Left ventricle myocardium inferior (tissue), 1 donor: ENCODE data around the gene FOXD1. TPM values are rescaled to one million over a fixed set of nuclear protein-coding genes. Genes with fewer than 3 reads are reported as not detected.

Experiments
- DNase-seq: peaks from one replicate; pipeline ENCODE4 v3.0.0-alpha.2; 2020
- H3K27ac ChIP-seq: fragments of 200-600 bp; replicated peaks from 2 replicates; pipeline ENCODE4 v1.8.0; 2021
- H3K27me3 ChIP-seq: fragments of 200-600 bp; 2 replicates; pipeline ENCODE4 v1.8.0; 2021; ENCODE audit warnings: low read depth
- H3K36me3 ChIP-seq: fragments of 200-600 bp; 2 replicates; pipeline ENCODE4 v1.8.0; 2021
- H3K4me1 ChIP-seq: fragments of 200-600 bp; 2 replicates; pipeline ENCODE4 v1.8.0; 2021
- H3K4me3 ChIP-seq: fragments of 200-600 bp; 2 replicates; pipeline ENCODE4 v1.8.0; 2021; ENCODE audit warnings: mild to moderate bottlenecking, moderate library complexity
- H3K9me3 ChIP-seq: fragments of 200-600 bp; replicated peaks from 2 replicates; pipeline ENCODE4 v1.8.0; 2021
- CTCF ChIP-seq: fragments of 200-600 bp; IDR thresholded peaks from 2 replicates; pipeline ENCODE4 v1.8.0; 2021; ENCODE audit warnings: antibody characterized with exemption, mild to moderate bottlenecking, borderline replicate concordance
- intact Hi-C: fragments of 100-400 bp; cut with micrococcal nuclease; formaldehyde crosslinking; loops from one replicate; pipeline ENCODE4 v1.11.0; 2022
- total RNA-seq: library from RNA; stranded (reverse); fragmentation: NEBNext Ultra II Directional; extraction: Animal tissue kit (Norgen Biotek cat#: 25700); gene quantifications from one replicate; pipeline ENCODE4 v1.2.1, GENCODE V29; 2021
- donor health status: DM: no; HTN: yes; CAD: no; lungs with severe emphysema.

FOXD1 gene
- total RNA-seq, 1 donor from 2014 or later, result 0.19 TPM

DNA sequence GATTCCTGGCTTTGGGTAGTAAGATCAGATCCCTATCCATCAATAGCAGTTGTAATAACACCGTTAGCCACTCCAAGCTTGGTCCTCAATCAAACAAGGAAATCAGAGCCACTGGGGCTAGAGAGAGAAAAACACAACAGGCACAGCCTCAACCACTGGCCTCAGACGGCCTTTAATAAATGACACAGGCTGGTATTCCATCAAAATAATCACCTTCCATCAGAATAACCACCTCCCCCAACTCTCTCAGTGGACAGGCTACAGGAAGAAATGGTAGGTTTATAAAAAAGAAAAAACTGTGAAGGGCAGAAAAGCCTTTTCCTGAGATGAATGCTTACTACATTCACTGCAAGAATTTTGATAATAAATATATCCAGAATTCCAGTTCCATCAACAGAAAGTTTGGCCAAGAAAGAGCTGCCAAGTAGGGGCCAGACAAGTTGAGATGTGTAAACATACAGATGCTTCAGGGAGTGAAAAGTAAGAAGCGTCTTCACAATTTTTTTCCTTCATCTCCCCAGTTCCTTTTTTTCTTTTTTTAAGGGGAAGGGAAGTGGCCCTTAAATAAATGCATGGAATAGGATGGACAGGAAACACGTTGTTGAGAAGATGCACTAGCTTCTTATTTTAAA lies 5.5 kb downstream of the FOXD1 start:
- Histone ChIP-seq H3K27me3 (peaks cover 94% of the 10 kb centered on the region), H3K27ac (no peak overlapping the region), H3K9me3 (no peaks in the 10 kb centered on the region), H3K4me3 (no peak overlapping the region), H3K36me3 (no peaks in the 10 kb centered on the region), H3K4me1 (peaks cover 5% of the 10 kb centered on the region)
- no peak for DNase-seq
- no peak for TF ChIP-seq CTCF
- intact Hi-C loops, result no loop called here

GRCh38 chr5:73442231-73442811 lies 6.3 kb downstream of the FOXD1 start:
- H3K27me3 ChIP-seq, result peaks cover 95% of the 10 kb centered on the region
- intact Hi-C loops, result no loop called here
- TF ChIP-seq CTCF, result no peak

DNA sequence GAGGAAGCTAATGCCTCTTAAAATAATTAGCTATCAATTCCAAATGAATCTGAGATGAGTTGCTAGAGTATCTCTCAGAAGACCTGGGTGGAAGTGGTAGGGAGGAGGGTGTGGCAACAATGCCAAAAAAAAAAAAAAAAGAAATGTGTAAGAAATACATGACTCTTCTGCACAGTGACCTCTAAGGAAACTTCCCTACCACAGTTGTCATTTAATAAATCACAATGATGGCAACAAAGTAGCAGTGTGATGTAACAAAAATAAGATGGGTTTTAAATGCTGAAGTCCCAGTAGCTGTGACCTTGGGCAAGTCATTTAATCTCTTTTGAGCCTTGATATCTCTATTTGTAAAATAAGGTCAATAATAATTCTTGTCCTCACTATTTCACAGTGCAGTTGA lies 7.2 kb downstream of the FOXD1 start:
- no peak overlapping the region for H3K4me3 ChIP-seq
- no peak for DNase-seq
- intact Hi-C loops, result no loop called here
- peaks cover 99% of the 10 kb centered on the region for H3K27me3 ChIP-seq
- no peaks in the 10 kb centered on the region for H3K36me3 ChIP-seq
- peaks cover 14% of the 10 kb centered on the region for H3K4me1 ChIP-seq
- no peak for TF ChIP-seq CTCF
- H3K9me3 ChIP-seq, result no peaks in the 10 kb centered on the region
- no peak overlapping the region for H3K27ac ChIP-seq

More at GRCh38 chr5:73442231-73442811, 6.3 kb downstream of the FOXD1 start:
- Histone ChIP-seq H3K27ac (no peak overlapping the region), H3K4me1 (peaks cover 10% of the 10 kb centered on the region), H3K36me3 (no peaks in the 10 kb centered on the region), H3K4me3 (no peak overlapping the region), H3K9me3 (no peaks in the 10 kb centered on the region)
- DNase-seq, result no peak

- Histone ChIP-seq H3K36me3 (no peaks in the 10 kb centered on the region), H3K27ac (no peak overlapping the region), H3K4me3 (no peak overlapping the region), H3K4me1 (peaks cover 15% of the 10 kb centered on the region), H3K9me3 (no peaks in the 10 kb centered on the region), H3K27me3 (peaks cover 99% of the 10 kb centered on the region)
- TF ChIP-seq CTCF, result no peak
- DNase-seq, result no peak
- intact Hi-C loops, result no loop called here
Measured at GRCh38 chr5:73440262-73440661, 8.3 kb downstream of the FOXD1 start.

DNA sequence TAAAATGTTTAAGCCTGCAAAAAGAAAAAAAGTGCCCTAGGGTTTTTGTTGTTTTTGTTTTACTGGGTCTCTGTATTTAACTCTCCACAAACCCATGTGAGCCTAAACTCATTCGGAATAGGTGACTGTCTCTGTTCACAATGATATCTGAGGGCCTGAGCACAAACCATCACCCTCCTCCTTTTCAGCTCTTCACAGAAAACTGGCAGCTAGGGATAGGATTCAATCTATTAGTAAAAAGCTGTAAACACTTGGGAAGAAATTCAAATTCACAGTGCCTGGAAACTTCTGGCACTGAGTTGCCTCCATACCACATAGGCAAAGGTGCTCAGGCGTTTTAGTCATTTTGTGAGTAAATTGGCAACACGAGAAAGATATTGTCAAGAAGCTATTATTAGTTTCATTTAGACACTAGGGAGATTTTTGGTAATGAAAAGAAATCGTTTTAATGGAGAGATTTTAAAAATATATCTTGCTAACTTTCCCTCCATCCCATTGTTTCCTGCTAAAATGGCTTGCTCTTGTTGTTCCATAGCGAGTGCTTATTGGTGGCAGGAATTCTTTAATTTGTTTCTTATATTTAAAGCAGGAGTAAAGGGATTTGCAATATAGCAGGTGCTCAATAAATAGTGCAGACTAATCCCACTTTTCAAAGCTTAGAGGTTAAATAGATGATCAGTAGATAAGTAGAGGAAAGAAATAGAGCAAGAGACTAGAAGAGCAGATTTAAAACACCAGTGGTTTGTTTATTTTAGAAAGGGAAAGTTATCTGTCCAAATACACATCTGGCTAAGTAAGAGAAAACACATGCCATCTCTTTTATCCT lies 9.7 kb downstream of the FOXD1 start:
- Histone ChIP-seq H3K9me3 (no peaks in the 10 kb centered on the region), H3K36me3 (no peaks in the 10 kb centered on the region), H3K4me3 (no peak overlapping the region), H3K27me3 (peaks cover 99% of the 10 kb centered on the region), H3K4me1 (peaks cover 15% of the 10 kb centered on the region), H3K27ac (no peak overlapping the region)
- intact Hi-C loops, result no loop called here
- no peak for DNase-seq
- TF ChIP-seq CTCF, result no peak
